HepG2 (cell line): ENCODE measurements around the gene NDEL1.

ENCODE experiments used
- ARID4A ChIP-seq: sonication (generic); formaldehyde crosslinking; IDR thresholded peaks from 2 replicates; pipeline ENCODE4 v1.5.0; 2020; ENCODE audit warnings: mild to moderate bottlenecking, missing genetic modification reagents, borderline replicate concordance
- BCL6 ChIP-seq: IDR thresholded peaks from 2 replicates; pipeline ENCODE4 v1.6.1; 2016; ENCODE audit warnings: missing genetic modification reagents, missing compliant biosample characterization
- DNMT3B ChIP-seq: conservative IDR thresholded peaks from 2 replicates; pipeline ENCODE4 v1.6.1; 2016; ENCODE audit warnings: missing biosample characterization, control low read depth
- EP300 ChIP-seq, 3 experiments: sonication (generic) in 1 of 3; formaldehyde crosslinking in 1 of 3; IDR thresholded peaks; 2 replicates each; pipeline versions ENCODE4 v1.5.1 to v1.6.1; 2011 to 2020; ENCODE audit warnings: low read depth in 2 of 3, low read length in 2 of 3, borderline replicate concordance in 1 of 3, improper control_type of control experiment in 1 of 3, mild to moderate bottlenecking in 1 of 3, missing genetic modification reagents in 1 of 3, moderate library complexity in 1 of 3
- IRF1 ChIP-seq: sonication (generic); formaldehyde crosslinking; IDR thresholded peaks from 2 replicates; pipeline ENCODE4 v1.4.0; 2020; ENCODE audit warnings: low read depth, mild to moderate bottlenecking, missing genetic modification reagents
- NR0B2 ChIP-seq: sonication (generic); formaldehyde crosslinking; IDR thresholded peaks from 2 replicates; pipeline ENCODE4 v1.4.0; 2020; ENCODE audit warnings: mild to moderate bottlenecking, missing genetic modification reagents
- SOX13 ChIP-seq, 3 experiments: fragments of 450-650 bp in 1 of 3; sonication (generic) in 1 of 3; formaldehyde crosslinking in 1 of 3; IDR thresholded peaks in 2 of 3; conservative IDR thresholded peaks in 1 of 3; 2 replicates each; pipeline versions ENCODE4 v1.5.0 to v1.6.1; 2016 to 2020; ENCODE audit warnings: antibody characterized with exemption in 1 of 3, mild to moderate bottlenecking in 1 of 3, missing compliant biosample characterization in 1 of 3, missing genetic modification reagents in 1 of 3, moderate library complexity in 1 of 3
- ZMYM4 ChIP-seq: sonication (generic); formaldehyde crosslinking; IDR thresholded peaks from 2 replicates; pipeline ENCODE4 v1.8.1; 2023; ENCODE audit warnings: mild to moderate bottlenecking, missing genetic modification reagents
- ZNF121 ChIP-seq: sonication (generic); formaldehyde crosslinking; IDR thresholded peaks from 2 replicates; pipeline ENCODE4 v1.5.0; 2020; ENCODE audit warnings: mild to moderate bottlenecking, missing genetic modification reagents
- TF ChIP-seq, protein P1 (sequence below): IDR thresholded peaks from 2 replicates; pipeline ENCODE4 v1.6.1; 2018; ENCODE audit warnings: missing genetic modification reagents
- TF ChIP-seq, protein P2 (sequence below): sonication (generic); formaldehyde crosslinking; IDR thresholded peaks from 2 replicates; pipeline ENCODE4 v1.8.1; 2022; ENCODE audit warnings: low read depth, mild to moderate bottlenecking, missing genetic modification reagents

- TF ChIP-seq EP300 (IDR thresholded peaks at IDR 0.05; ENCODE audit: low read depth in 2 of 2, low read length in 2 of 2) (no peak), EP300 (CRISPR knock-in tag; IDR thresholded peaks at IDR 0.05; ENCODE audit: borderline replicate concordance) (no peak), SOX13 (IDR thresholded peaks at IDR 0.05) (no peak), SOX13 (CRISPR knock-in tag; conservative IDR thresholded peaks at IDR 0.05 in 1 of 2, IDR thresholded peaks at IDR 0.05 in 1 of 2) (no peak), NR0B2 (no peak), ZMYM4 (CRISPR knock-in tag) (no peak), ZNF121 (no peak), BCL6 (CRISPR knock-in tag) (no peak), DNMT3B (CRISPR knock-in tag) (no peak), ARID4A (CRISPR knock-in tag) (no peak), IRF1 (CRISPR knock-in tag) (no peak)
- TF ChIP-seq, protein P1, sequence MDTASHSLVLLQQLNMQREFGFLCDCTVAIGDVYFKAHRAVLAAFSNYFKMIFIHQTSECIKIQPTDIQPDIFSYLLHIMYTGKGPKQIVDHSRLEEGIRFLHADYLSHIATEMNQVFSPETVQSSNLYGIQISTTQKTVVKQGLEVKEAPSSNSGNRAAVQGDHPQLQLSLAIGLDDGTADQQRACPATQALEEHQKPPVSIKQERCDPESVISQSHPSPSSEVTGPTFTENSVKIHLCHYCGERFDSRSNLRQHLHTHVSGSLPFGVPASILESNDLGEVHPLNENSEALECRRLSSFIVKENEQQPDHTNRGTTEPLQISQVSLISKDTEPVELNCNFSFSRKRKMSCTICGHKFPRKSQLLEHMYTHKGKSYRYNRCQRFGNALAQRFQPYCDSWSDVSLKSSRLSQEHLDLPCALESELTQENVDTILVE (CRISPR knock-in tag) = no peak
- TF ChIP-seq, protein P2, sequence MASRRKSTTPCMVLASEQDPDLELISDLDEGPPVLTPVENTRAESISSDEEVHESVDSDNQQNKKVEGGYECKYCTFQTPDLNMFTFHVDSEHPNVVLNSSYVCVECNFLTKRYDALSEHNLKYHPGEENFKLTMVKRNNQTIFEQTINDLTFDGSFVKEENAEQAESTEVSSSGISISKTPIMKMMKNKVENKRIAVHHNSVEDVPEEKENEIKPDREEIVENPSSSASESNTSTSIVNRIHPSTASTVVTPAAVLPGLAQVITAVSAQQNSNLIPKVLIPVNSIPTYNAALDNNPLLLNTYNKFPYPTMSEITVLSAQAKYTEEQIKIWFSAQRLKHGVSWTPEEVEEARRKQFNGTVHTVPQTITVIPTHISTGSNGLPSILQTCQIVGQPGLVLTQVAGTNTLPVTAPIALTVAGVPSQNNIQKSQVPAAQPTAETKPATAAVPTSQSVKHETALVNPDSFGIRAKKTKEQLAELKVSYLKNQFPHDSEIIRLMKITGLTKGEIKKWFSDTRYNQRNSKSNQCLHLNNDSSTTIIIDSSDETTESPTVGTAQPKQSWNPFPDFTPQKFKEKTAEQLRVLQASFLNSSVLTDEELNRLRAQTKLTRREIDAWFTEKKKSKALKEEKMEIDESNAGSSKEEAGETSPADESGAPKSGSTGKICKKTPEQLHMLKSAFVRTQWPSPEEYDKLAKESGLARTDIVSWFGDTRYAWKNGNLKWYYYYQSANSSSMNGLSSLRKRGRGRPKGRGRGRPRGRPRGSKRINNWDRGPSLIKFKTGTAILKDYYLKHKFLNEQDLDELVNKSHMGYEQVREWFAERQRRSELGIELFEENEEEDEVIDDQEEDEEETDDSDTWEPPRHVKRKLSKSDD (CRISPR knock-in tag) = no peak
These were observed 43.4 kb upstream of the NDEL1 start for GRCh38 chr17:8392274-8392673.
